ENCODE measurements around the gene PACS1.
"Not testable (repeated sequence)": the region's sequence is repeated elsewhere in the genome, so short reads cannot be mapped to it uniquely, and the experiment has no call there.

The PACS1 gene

GRCh38 chr11:66069715-66070603 is at the start of gene PACS1:
TSS of gene PACS1 (plus strand) at chr11:66070272. CDS start at chr11:66070487, 215 bp downstream.
- H3K9me3 ChIP-seq: no peaks in the 10 kb centered on the region
- TF ChIP-seq, protein P1, sequence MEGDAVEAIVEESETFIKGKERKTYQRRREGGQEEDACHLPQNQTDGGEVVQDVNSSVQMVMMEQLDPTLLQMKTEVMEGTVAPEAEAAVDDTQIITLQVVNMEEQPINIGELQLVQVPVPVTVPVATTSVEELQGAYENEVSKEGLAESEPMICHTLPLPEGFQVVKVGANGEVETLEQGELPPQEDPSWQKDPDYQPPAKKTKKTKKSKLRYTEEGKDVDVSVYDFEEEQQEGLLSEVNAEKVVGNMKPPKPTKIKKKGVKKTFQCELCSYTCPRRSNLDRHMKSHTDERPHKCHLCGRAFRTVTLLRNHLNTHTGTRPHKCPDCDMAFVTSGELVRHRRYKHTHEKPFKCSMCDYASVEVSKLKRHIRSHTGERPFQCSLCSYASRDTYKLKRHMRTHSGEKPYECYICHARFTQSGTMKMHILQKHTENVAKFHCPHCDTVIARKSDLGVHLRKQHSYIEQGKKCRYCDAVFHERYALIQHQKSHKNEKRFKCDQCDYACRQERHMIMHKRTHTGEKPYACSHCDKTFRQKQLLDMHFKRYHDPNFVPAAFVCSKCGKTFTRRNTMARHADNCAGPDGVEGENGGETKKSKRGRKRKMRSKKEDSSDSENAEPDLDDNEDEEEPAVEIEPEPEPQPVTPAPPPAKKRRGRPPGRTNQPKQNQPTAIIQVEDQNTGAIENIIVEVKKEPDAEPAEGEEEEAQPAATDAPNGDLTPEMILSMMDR (IDR thresholded peaks at IDR 0.05): peak in 1 of 2 experiments; percentile 57
- H3K27ac ChIP-seq: peak within 1 kb of the TSS; percentile 94 to 97
- peaks cover 30 to 35% (median 34%) of the 10 kb centered on the region in 3 donors for H3K36me3 ChIP-seq
- H3K4me3 ChIP-seq: peak within 1 kb of the TSS; percentile 60 to 90
- no peaks in the 10 kb centered on the region for H3K27me3 ChIP-seq
- H3K4me1 ChIP-seq: peaks cover 5 to 31% (median 25%) of the 10 kb centered on the region in 4 donors
- intact Hi-C loops (cut with DNase I; ENCODE audit: low total_unique reads): no loop called here
- peak; percentile 65 to 90 for DNase-seq

GRCh38 chr11:66020618-66021357 is 49.3 kb upstream of the PACS1 start:
- no peaks in the 10 kb centered on the region for H3K27me3 ChIP-seq
- no peaks in the 10 kb centered on the region for H3K9me3 ChIP-seq
- H3K27ac ChIP-seq: peak overlapping the region; percentile 34 to 52
- intact Hi-C loops (cut with DNase I; ENCODE audit: low total_unique reads): loop anchor here (1.0 to 5.0 kb wide), 2 partner anchors 19 to 33 kb away; no protein-coding TSS in a partner anchor
- H3K4me1 ChIP-seq: peaks cover 0 to 45% (median 38%) of the 10 kb centered on the region in 4 donors
- H3K36me3 ChIP-seq: no peaks in the 10 kb centered on the region
- DNase-seq: peak; percentile 39 to 78
- TF ChIP-seq, protein P1 (IDR thresholded peaks at IDR 0.05): no peak
- H3K4me3 ChIP-seq: no peak overlapping the region

GRCh38 chr11:66022401-66023185 is 47.5 kb upstream of the PACS1 start:
- Histone ChIP-seq H3K9me3 (no peaks in the 10 kb centered on the region), H3K4me1 (peaks cover 0 to 27% (median 23%) of the 10 kb centered on the region in 4 donors), H3K4me3 (peak overlapping the region; percentile 12 to 30), H3K27ac (peak overlapping the region in 1 of 2 donors; percentile 34), H3K36me3 (no peaks in the 10 kb centered on the region), H3K27me3 (no peaks in the 10 kb centered on the region)
- peak; percentile 62 to 85 for DNase-seq
- intact Hi-C loops (cut with DNase I; ENCODE audit: low total_unique reads): loop anchor here (5.0 kb wide), 1 partner anchor 35 kb away; no protein-coding TSS in a partner anchor
- TF ChIP-seq, protein P1 (IDR thresholded peaks at IDR 0.05): peak; percentile 97 to 99

- not testable (repeated sequence) for DNase-seq, H3K27me3 ChIP-seq, H3K27ac ChIP-seq, H3K36me3 ChIP-seq, H3K9me3 ChIP-seq, H3K4me3 ChIP-seq
- H3K4me1 ChIP-seq: peaks cover 0 to 27% (median 23%) of the 10 kb centered on the region in 4 donors
- intact Hi-C loops (cut with DNase I; ENCODE audit: low total_unique reads): loop anchor here (5.0 kb wide), 1 partner anchor 36 kb away; no protein-coding TSS in a partner anchor
Observed at GRCh38 chr11:66023186-66023440, 47.0 kb upstream of the PACS1 start.

DNA sequence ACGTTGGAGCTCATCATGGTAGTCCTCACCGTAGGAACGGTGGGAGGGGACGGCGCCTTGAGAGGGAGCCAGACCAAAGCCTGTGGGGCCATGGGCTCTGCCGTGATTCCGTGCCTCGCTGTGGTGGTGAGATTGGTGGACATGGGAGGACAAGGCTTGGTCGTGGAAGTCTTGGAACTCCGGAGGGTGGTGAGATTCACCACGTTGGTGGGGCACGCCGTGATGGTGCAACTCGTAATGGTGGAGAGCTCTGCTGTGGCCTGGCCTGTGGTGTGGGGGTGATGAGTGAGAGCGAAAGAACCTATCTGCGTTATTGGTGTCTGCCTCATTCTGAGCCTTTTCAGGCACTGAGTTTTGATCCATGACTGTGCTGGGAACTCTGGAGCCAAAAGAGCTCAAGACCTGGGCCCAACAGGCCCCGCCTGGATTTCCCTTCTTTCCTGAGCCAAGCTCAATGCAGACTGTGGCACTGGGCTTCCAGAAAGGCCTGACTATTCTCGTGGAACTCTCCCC is 44.0 kb upstream of the PACS1 start, which contains the start of gene CATSPER1:
CATSPER1 (minus strand) TSS at position 463 of the 513 bp plus-strand sequence; CDS start at position 363, 100 bp downstream.
- no peaks in the 10 kb centered on the region for H3K27me3 ChIP-seq
- TF ChIP-seq, protein P1 (IDR thresholded peaks at IDR 0.05): no peak
- peaks cover 0 to 20% (median 19%) of the 10 kb centered on the region in 4 donors for H3K4me1 ChIP-seq
- no peak for DNase-seq
- no peaks in the 10 kb centered on the region for H3K9me3 ChIP-seq
- intact Hi-C loops (cut with DNase I; ENCODE audit: low total_unique reads): no loop called here
- no peak within 1 kb of the TSS for H3K4me3 ChIP-seq
- H3K27ac ChIP-seq: no peak within 1 kb of the TSS
- H3K36me3 ChIP-seq: no peaks in the 10 kb centered on the region
